ENCODE results near the gene PYDC1.

PYDC1 gene

DNA sequence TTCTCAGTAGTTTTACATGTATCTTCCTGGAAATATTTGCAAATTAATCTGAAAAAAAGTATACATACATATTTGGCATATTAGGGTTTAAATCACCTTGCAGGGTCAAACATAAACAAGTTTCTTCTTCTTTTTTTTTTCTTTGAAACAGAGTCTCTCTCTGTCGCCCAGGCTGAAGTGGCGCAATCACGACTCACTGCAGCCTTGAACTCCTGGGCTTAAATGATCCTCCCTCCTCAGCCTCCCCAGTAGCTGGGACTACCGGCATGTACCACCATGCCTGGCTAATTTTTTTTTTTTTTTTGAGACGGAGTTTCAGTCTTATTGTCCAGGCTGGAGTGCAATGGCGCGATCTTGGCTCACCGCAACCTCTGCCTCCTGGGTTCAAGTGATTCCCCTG is 49.6 kb downstream of the PYDC1 start:
- no peak for TF ChIP-seq CTCF (IDR thresholded peaks at IDR 0.05)

All from LNCAP (cell line).